HepG2 (cell line): ENCODE measurements around the gene SLIT3. TPM values are rescaled to one million over a fixed set of nuclear protein-coding genes. Genes with fewer than 3 reads are reported as not detected.

Source experiments
- ATAC-seq: fragments of 200-7000 bp; cut with Tn5 transposase; 3 replicates; pipeline ENCODE4 v1.9.1; 2020; ENCODE audit warnings: mild to moderate bottlenecking, moderate library complexity
- BruUV-seq: library from RNA; stranded (reverse); fragments of 400-500 nt; replicated peaks from 2 replicates; lab custom pipeline; 2021; lab: Mats Ljungman, UMichigan
- CTCF ChIA-PET: fragments of 300-600 bp; formaldehyde crosslinking; extraction: SDS; loops from one replicate; lab custom pipeline; 2021; ENCODE audit warnings: low total read pairs, inconsistent platforms, low intra/inter-chr PET ratio; lab: Yijun Ruan, JAX
- POLR2A ChIA-PET: fragments of 350-600 bp; sonication (Branson Sonifier 250); formaldehyde crosslinking; loops from one replicate; lab custom pipeline; 2020; ENCODE audit warnings: antibody characterized with exemption, inconsistent platforms; lab: Yijun Ruan, JAX
- DNase-seq: peaks from one replicate; pipeline ENCODE4 v3.0.0-alpha.2; 2015; ENCODE audit warnings: low spot score
- FAIRE-seq: peaks from 3 replicates; lab custom pipeline; 2011; peaks lifted over from hg19 to GRCh38; lab: Jason Lieb, UNC
- H2AFZ ChIP-seq: one replicate; pipeline ENCODE4 v1.6.1; 2011; ENCODE audit warnings: low read length, inconsistent platforms
- H3K27ac ChIP-seq: fragments of 300-600 bp; 3 replicates; pipeline ENCODE4 v1.8.0; 2011; ENCODE audit warnings: mixed run types, mild to moderate bottlenecking, mixed read lengths, low read length, inconsistent platforms; ENCODE audit not compliant: insufficient read depth; ENCODE audit errors: extremely low read length
- H3K27me3 ChIP-seq, 2 experiments: fragments of 200-600 bp in 1 of 2; 2 replicates in 1 of 2; 3 replicates in 1 of 2; pipeline versions ENCODE4 v1.6.0 to v1.8.0; 2011; ENCODE audit warnings: low read length in 2 of 2, mild to moderate bottlenecking in 2 of 2, moderate library complexity in 2 of 2, inconsistent platforms in 1 of 2; ENCODE audit not compliant: insufficient read depth in 2 of 2, control insufficient read depth in 1 of 2
- H3K36me3 ChIP-seq, 2 experiments: fragments of 200-600 bp in 1 of 2; replicated peaks in 1 of 2; 2 replicates in 1 of 2; 3 replicates in 1 of 2; pipeline versions ENCODE4 v1.5.1 to v1.8.0; 2011; ENCODE audit warnings: low read length in 2 of 2, inconsistent platforms in 1 of 2; ENCODE audit not compliant: insufficient read depth in 2 of 2, control insufficient read depth in 1 of 2
- H3K4me1 ChIP-seq: 2 replicates; pipeline ENCODE4 v1.5.1; 2012; ENCODE audit warnings: low read length, inconsistent platforms; ENCODE audit not compliant: insufficient read depth
- H3K4me2 ChIP-seq: 2 replicates; pipeline ENCODE4 v1.6.0; 2011; ENCODE audit warnings: low read depth, low read length, inconsistent platforms
- H3K4me3 ChIP-seq, 3 experiments: fragments of 200-600 bp in 1 of 3; sonication (generic), shearing (Covaris generic) in 1 of 3; replicated peaks in 1 of 3; 2 replicates each; pipeline ENCODE4 v1.5.1; 2011 to 2016; ENCODE audit warnings: low read length in 3 of 3, inconsistent platforms in 2 of 3, low read depth in 2 of 3, mild to moderate bottlenecking in 2 of 3, control low read depth in 1 of 3, mixed read lengths in 1 of 3; ENCODE audit not compliant: insufficient read depth in 1 of 3
- H3K79me2 ChIP-seq: one replicate; pipeline ENCODE4 v1.6.1; 2011; ENCODE audit warnings: low read length, inconsistent platforms; ENCODE audit not compliant: insufficient read depth
- H3K9ac ChIP-seq: 2 replicates; pipeline ENCODE4 v1.6.0; 2011; ENCODE audit warnings: mild to moderate bottlenecking, low read depth, low read length, inconsistent platforms; ENCODE audit not compliant: insufficient read depth
- H3K9me3 ChIP-seq: 2 replicates; pipeline ENCODE4 v1.5.1; 2012; ENCODE audit warnings: mild to moderate bottlenecking, low read length
- H4K20me1 ChIP-seq: 2 replicates; pipeline ENCODE4 v1.6.0; 2011; ENCODE audit warnings: inconsistent platforms, mild to moderate bottlenecking, low read length, moderate library complexity; ENCODE audit not compliant: insufficient read depth
- ETV5 ChIP-seq: IDR thresholded peaks from 2 replicates; pipeline ENCODE4 v1.6.1; 2018; ENCODE audit warnings: missing biosample characterization, missing genetic modification reagents, inconsistent platforms, borderline replicate concordance
- ISX ChIP-seq: sonication (generic); formaldehyde crosslinking; conservative IDR thresholded peaks from 2 replicates; pipeline ENCODE4 v1.5.0; 2020; ENCODE audit warnings: missing genetic modification reagents
- JUND ChIP-seq: sonication (generic); formaldehyde crosslinking; IDR thresholded peaks from 2 replicates; pipeline ENCODE4 v1.8.0; 2022; ENCODE audit warnings: mild to moderate bottlenecking, missing genetic modification reagents
- MATR3 ChIP-seq: sonication (generic); formaldehyde crosslinking; IDR thresholded peaks from 2 replicates; pipeline ENCODE4 v1.4.0; 2020; ENCODE audit warnings: missing genetic modification reagents
- NR2C2 ChIP-seq: sonication (generic); formaldehyde crosslinking; IDR thresholded peaks from 2 replicates; pipeline ENCODE4 v1.4.0; 2020; ENCODE audit warnings: missing genetic modification reagents, mild to moderate bottlenecking, moderate library complexity, borderline replicate concordance
- SMAD9 ChIP-seq: sonication (generic); formaldehyde crosslinking; IDR thresholded peaks from 2 replicates; pipeline ENCODE4 v1.5.1; 2020; ENCODE audit warnings: mild to moderate bottlenecking, missing genetic modification reagents
- ZMYM4 ChIP-seq: sonication (generic); formaldehyde crosslinking; IDR thresholded peaks from 2 replicates; pipeline ENCODE4 v1.8.1; 2023; ENCODE audit warnings: mild to moderate bottlenecking, missing genetic modification reagents
- ZNF20 ChIP-seq: sonication (generic); formaldehyde crosslinking; IDR thresholded peaks from 2 replicates; pipeline ENCODE4 v1.4.0; 2020; ENCODE audit warnings: mild to moderate bottlenecking, moderate library complexity, missing genetic modification reagents
- ZNF382 ChIP-seq: sonication (generic); formaldehyde crosslinking; IDR thresholded peaks from 2 replicates; pipeline ENCODE4 v1.5.0; 2020; ENCODE audit warnings: missing genetic modification reagents, mild to moderate bottlenecking, borderline replicate concordance
- ZNF543 ChIP-seq: sonication (generic); formaldehyde crosslinking; IDR thresholded peaks from 2 replicates; pipeline ENCODE4 v1.4.0; 2020; ENCODE audit warnings: mild to moderate bottlenecking, missing genetic modification reagents
- WGBS: methylation state at CpG from one replicate; pipeline ENCODE4 v1.1.6; 2017; ENCODE audit warnings: low lambda C conversion rate; 5-methylcytosine and 5-hydroxymethylcytosine counted together
- in situ Hi-C: cut with HindIII; loops from 2 replicates; pipeline ENCODE4 v1.10.0; 2017; ENCODE audit warnings: low pct_unique_long_range_greater_than_20kb; ENCODE audit not compliant: extremely low pct_ligation_motif_present
- intact Hi-C: fragments of 100-400 bp; cut with micrococcal nuclease; formaldehyde crosslinking; loops from one replicate; pipeline ENCODE4 v1.10.0; 2022; ENCODE audit not compliant: unreplicated experiment
- polyA plus RNA-seq, 8 experiments: library from polyadenylated mRNA; depleted of rRNA in 3 of 8; stranded (reverse) in 7 of 8; unstranded in 1 of 8; fragments of >200 nt; fragmentation: Illumina TruSeq in 4 of 8; extraction: Trizol in 4 of 8; gene quantifications; 2 replicates each; pipeline versions ENCODE4 v1.2.1 to v1.2.3, GENCODE V29; 2011 to 2016; ENCODE audit warnings: low read depth in 4 of 8, missing spikeins in 1 of 8, mixed read lengths in 1 of 8; ENCODE audit not compliant: insufficient read depth in 1 of 8
- total RNA-seq, 5 experiments: library from RNA; depleted of rRNA; stranded (reverse); fragments of >200 nt; fragmentation: Illumina TruSeq; extraction: Trizol; gene quantifications; 2 replicates each; pipeline ENCODE4 v1.2.3, GENCODE V29; 2016; ENCODE audit warnings: low read depth in 1 of 5

The SLIT3 gene
- total and polyA plus RNA-seq, 2 of the 13 experiments (the other 11 are each of a cell fraction or from before 2014, with no cell fraction given), result not detected

GRCh38 chr5:169146158-169146557 is 154.8 kb downstream of the SLIT3 start:
- BruUV-seq, result no TSS peak
- DNase-seq, result no peak
- Histone ChIP-seq H3K4me2 (no peak overlapping the region), H3K27me3 (peaks cover 1 to 9% of the 10 kb centered on the region in 2 experiments; a peak in 2 of 5 replicates), H3K27ac (no peak overlapping the region), H3K36me3 (no peaks in the 10 kb centered on the region), H3K9me3 (no peaks in the 10 kb centered on the region), H3K9ac (no peak overlapping the region), H3K4me1 (no peaks in the 10 kb centered on the region), H2AFZ (no peak overlapping the region), H3K79me2 (no peaks in the 10 kb centered on the region), H4K20me1 (no peaks in the 10 kb centered on the region), H3K4me3 (no peak overlapping the region)
- ChIA-PET POLR2A (no interaction called here), CTCF (no interaction called here)
- in situ Hi-C loops, result no loop called here
- no peak for TF ChIP-seq JUND
- TF ChIP-seq ISX (CRISPR knock-in tag), result no peak
- no peak for TF ChIP-seq ZNF382 (CRISPR knock-in tag)
- no peak for TF ChIP-seq NR2C2 (CRISPR knock-in tag)
- no peak for TF ChIP-seq ZNF20 (CRISPR knock-in tag)
- no peak for TF ChIP-seq ZMYM4 (CRISPR knock-in tag)
- TF ChIP-seq ETV5 (CRISPR knock-in tag), result no peak
- no peak for TF ChIP-seq SMAD9 (CRISPR knock-in tag)
- TF ChIP-seq MATR3 (CRISPR knock-in tag), result no peak
- TF ChIP-seq ZNF543 (CRISPR knock-in tag), result no peak
- intact Hi-C loops, result loop anchor here (5.0 kb wide), 1 partner anchor 439 kb away; no protein-coding TSS in a partner anchor
- no peak for FAIRE-seq
- 26% methylated on average over 8 of the region's 8 CpGs for WGBS
- ATAC-seq, result no peak
